Central memory CD4-positive, alpha-beta T cell (primary cell): ENCODE data around the gene KCNQ4.

Source experiments
- DNase-seq: peaks from one replicate; pipeline ENCODE4 v3.0.0; 2022

KCNQ4 gene

DNA sequence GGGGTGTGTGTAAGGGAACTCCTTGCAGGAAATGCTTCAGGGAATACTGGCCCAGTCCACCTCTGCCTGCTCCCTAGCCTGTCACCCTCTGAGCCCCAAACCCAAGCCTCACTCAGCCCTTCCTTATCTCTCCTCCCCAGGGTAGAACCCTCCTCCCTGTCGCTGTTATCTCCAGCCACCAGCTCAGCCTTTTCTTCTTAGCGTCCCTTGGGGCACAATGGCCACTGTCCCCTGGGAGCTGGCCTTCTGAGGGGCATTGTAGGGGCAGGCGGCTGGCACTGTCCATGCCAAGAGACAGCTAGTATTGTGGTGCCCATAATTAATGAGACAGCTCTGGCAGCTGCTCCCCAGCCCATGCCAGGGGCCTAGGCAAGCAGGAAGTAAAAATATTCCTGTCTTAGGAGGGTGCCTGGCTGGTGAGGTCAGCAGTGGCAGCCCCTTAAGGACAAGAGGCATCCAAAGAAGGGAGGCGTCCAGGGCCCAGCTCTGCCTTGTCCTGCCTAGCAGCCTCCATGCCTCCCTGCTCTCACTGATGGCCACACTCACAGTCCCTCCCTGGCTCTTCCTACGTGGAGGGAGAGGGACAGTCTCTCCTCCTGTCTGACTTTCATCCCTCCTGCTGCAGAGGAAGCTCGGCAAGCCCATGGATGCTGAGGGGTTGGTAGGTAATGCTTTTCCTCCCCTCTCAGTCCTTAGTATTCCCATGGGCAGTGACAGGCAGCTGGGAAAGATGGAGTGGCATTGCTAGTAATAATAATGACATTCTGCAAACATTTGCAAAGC lies 37.5 kb downstream of the KCNQ4 start:
- no peak for DNase-seq

DNA sequence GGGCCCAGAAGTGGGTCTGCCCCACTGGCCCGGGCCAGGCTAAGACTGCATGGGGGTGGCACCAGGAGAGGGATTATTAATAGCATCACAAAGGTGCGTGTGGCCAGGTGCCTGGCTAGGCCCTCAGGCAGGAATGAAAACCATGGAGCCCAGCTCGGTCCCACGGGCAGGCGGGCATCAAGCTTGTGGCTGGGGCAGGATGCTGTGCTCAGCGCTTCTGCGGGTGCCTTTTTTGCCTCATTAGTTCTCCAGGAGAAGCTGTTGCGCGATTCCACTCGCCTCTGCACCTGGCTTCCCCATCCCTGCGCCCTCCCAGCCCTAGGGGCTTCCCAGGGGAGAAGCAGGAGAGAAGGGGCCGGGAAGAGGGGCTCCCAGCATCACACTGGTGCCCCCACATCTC lies 39.3 kb downstream of the KCNQ4 start:
- no peak for DNase-seq

DNA sequence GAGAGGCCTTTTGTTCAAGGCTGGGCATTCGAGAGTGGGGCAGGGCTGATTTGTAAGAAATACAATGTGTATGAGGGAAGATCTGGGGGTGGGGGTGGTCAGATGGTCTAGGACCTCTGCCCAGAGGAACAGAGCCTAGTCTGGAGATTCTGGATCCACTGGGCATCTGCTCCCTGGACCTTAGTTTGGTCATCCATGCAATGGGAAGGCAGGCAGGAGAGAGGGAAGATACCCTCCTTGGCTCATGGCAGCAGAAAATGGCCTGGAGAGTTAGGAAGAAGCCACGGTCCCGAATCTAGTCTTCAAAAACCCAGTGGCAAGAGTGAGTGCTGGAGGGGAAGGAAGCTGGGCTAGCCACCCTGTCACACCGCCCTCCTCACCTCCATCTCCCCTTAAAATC lies 39.8 kb downstream of the KCNQ4 start:
- no peak for DNase-seq

DNA sequence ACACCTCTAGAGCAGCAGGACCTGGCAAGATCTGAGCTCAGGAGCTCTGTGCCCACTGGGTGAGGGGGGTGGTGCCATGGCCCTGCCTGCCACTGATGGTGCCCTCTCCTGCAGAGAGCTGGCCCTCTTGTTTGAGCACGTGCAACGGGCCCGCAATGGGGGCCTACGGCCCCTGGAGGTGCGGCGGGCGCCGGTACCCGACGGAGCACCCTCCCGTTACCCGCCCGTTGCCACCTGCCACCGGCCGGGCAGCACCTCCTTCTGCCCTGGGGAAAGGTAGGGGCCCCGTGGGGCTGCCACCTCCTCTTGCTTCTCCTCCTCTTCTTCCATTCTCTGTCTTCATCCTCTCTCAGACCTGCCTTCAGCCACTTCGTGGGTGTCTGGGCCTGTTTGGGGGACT lies 40.4 kb downstream of the KCNQ4 start:
- DNase-seq, result no peak

DNA sequence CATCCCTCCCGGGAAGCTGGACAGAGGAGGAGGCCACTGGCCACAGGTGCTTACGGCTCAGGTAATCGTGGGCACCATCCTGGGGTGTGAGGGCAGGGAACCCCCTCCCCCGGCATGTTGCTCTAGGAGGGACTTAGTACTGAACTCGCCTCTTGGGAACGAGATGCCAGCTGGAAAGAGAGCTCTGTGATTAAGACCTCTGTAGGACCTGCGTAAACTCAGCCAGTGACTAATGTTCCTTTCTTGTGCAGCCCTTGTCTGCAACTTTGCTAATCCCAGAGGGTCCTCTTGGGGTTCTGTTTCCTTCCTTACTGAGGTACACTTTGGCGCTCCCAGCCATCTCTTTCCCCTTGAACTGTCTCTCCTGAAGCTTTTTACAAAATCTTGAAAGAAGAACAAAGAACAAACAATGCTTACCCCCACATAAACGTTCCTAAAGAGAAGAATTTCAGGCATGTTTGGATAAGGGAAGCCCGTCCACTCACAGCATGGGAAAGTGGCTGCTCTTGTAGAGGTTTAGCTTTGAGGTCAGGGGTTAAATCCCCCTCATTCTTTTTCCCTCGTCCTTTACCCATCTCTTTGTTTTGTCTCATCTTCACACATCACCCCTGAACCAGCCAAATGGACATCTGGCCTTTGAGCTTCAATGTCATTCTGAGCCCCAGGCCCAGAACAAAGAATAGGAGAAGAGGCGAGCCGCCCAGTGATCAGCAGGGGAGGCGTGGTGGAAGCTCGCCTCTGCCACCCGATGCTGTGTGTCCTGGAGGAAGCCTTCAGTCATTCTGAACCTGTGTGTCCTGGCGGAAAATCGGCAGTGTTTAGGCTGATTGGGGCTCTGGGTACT lies 41.2 kb downstream of the KCNQ4 start:
- DNase-seq, result no peak

DNA sequence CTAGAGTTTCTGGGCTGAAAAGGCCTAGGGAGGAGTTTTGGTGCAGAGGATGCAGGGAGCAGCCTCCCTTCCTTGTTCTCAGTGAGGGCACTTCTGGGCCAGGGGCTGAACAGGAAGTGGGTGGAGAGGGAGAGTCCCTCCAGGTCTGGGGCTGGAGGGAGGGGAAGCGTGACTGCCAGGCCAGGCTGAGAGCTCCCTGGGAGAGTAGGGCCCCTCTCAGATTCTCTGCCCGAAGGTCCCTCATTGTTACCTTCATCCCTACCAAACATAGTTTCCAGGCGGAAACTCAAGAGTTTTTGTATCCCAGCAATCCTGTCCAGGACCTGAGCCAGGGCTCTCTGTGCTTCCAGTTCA lies 41.8 kb downstream of the KCNQ4 start:
- no peak for DNase-seq

DNA sequence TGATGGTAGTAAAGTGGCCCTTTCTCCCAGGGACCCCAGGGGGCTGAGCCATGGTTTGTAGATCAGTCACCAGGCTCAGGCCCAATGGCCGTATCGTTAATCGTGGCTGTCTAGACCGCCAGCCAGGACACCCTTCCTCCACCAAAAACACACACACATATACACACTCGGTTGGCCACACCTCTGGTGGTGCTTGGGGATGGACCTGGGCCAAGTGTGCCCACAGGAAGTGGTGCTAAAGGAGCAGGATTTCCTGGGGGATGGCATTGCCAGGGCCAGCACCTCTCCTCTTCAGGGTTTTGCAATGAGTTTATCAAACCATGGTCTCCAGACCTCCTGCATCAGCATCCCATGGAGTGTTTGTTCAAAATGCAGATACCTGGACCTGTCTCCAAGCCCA lies 42.4 kb downstream of the KCNQ4 start:
- no peak for DNase-seq

DNA sequence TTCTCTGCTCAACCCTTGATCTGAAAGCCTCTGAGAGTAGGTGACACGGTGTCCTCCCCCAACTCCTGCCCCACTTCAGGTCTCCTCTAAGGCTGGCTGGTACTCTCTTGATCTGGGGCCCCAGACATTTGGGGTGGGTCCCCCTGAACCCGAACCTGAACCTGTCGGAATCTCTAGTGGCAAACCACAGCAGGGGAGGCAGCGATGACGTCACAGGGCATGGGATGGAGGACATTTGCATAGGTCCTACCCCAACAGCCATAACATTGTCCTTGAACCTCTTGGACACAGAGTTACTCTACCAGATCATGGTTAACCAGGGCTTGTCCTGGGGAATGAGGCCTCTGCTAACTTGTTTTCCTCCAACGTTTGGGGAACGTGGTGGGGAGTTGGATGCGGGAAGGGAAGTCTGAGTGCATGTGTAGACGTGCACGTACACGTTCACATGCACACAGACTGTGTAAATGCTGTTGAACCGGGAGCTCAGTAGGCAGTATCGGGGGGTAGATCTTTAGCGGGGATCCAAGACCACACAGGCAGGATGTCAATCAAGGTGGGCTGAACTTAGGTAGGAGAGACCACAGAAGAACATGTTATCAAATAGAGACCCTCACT lies 46.2 kb downstream of the KCNQ4 start:
- DNase-seq, result no peak

DNA sequence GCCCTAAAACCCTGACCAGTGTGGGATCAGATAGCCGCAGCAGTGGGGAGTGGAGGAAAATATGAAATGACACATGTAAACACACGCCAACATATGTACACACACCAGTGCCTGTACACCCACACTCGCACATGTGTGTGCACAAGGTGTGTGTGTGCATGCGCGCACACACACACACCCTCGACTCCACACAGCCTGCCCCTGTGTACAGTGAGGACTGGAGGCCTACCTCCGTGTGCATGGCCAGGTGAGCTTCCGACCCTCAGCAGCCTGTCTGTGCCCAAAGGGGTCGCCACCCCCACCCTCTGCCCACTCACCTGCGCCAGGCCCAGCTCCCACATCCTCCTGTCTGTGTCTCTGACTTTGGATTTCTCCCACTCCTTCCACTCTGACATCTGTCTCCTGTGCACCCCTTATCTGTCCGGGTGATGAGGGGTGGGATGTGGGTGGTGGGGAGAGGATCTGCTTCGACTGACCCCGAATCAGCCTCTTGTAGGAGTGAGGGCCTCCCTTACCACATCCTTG lies 46.9 kb downstream of the KCNQ4 start:
- no peak for DNase-seq

DNA sequence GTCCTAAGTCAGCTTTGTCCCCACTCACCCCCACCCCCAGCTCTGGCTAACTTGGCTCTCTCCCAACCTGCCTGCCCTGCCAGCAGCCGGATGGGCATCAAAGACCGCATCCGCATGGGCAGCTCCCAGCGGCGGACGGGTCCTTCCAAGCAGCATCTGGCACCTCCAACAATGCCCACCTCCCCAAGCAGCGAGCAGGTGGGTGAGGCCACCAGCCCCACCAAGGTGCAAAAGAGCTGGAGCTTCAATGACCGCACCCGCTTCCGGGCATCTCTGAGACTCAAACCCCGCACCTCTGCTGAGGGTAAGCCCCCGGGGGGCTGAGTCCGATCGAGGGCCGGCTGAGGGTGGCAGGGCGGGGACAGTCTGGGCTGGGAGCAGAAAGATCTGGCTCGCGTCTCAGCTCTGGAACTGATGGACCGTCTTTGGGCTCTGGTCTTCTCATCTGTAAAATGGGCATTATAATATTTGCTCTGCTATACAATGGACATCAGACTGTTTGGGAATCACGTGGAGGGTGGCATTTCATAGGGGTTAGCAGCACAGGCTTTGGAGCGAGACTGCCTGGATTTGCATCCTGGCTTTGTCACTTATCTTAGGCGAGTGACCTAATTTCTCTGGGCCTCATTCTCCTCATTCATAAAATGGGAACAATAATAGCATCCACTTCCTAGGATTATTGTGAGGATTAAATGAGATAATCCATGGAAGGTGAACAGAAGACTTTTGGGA lies 47.6 kb downstream of the KCNQ4 start:
- DNase-seq, result no peak

DNA sequence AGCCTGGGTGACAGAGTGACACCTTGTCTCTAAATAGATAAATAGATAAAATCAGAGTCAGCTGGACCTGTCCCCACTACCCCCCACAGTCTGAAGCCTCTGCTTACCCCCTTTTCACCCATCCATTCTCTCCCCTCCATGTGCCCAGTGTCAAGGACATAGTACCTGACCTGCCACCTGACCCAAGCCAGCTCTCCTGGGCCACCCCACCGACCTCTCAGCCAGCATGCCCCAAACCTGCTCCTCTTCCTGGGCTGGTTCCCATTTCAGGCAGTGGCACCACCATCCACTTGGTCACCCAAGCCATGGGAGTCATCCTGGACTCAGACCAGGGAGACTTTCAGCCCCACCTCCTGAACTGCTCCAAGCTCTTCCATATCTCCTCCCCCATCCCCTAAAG lies 50.4 kb downstream of the KCNQ4 start:
- DNase-seq, result no peak

DNA sequence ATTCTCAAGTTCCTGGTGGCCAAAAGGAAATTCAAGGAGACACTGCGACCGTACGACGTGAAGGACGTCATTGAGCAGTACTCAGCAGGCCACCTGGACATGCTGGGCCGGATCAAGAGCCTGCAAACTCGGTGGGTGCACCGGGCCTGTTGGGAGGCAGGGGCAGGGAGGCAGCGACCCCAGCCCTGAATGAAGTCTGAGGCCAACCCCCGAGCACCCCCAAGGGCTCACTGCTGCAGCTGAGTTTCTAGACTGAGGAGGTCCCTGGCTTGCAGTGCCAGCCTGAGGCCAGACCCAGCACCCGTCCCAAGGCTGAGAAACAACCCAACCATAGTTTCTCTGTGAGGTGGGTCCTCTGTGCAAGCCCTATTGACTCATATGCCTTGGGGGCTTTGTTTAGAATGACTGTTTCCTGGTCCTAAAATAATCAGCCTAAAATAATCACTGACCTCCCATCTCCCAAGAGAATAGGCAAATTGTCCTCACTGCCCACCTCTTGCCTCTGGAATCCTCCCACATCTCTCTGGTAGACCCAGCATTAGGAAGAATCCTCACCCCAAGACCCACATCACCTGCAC lies 51.5 kb downstream of the KCNQ4 start:
- no peak for DNase-seq

DNA sequence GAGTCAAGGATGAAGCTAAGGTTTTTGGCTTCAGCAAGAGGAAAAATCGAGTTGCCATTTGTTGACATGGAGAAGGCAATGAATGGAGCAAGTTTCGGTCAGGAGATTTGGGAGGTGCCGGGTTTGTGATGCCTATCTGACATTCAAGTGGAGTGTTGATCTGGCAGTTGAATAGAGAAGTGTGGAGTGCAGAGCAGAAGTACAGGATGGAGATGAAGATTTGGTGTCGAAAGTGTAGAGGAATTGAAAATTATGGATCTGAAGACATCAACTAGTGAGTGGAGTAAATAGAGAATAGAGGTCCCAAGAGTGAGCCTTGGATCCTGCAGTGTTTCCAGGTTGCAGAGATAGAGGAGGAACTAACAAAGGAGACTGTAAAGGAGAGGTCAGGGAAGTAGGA lies 52.7 kb downstream of the KCNQ4 start:
- DNase-seq, result no peak

DNA sequence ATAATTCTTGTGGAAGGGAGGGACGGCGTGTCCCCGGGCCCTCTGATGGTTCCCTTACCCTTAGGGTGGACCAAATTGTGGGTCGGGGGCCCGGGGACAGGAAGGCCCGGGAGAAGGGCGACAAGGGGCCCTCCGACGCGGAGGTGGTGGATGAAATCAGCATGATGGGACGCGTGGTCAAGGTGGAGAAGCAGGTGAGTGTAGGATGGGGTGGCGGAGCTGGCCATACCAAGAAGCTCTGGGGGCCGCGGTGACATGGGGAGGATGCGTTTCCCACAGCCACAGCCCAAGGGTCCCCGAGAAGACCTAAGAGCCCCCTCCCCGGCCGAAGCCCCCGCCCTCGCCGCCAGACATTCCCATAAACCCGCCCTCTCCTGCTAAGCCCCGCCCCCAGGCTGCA lies 54.0 kb downstream of the KCNQ4 start:
- DNase-seq, result no peak

DNA sequence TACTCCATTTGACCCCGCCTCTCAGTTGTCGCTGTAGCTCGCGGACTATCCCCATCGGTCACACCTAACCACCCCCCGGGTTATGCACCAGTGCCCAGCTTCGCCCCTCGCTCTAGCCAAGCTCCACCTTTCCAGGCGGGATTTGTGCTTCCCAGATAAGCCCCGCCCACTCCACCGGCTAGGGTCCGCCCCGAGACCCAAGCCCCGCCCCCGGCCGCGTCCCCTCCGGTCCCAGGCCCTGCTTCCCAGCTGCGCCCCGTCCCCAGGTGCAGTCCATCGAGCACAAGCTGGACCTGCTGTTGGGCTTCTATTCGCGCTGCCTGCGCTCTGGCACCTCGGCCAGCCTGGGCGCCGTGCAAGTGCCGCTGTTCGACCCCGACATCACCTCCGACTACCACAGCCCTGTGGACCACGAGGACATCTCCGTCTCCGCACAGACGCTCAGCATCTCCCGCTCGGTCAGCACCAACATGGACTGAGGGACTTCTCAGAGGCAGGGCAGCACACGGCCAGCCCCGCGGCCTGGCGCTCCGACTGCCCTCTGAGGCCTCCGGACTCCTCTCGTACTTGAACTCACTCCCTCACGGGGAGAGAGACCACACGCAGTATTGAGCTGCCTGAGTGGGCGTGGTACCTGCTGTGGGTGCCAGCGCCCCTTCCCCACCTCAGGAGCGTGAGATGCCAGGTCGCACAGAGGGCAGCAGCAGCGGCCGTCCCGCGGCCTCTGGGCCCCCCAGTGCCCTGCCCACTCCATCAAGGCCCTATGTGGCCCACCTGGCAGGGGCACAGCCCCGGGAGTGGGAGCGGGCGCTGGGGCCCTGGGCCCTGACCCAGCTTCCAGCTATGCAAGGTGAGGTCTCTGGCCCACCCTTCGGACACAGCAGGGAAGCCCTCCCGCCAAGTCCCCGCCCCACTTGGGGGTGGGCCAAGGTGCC lies 54.7 kb downstream of the KCNQ4 start:
- no peak for DNase-seq

DNA sequence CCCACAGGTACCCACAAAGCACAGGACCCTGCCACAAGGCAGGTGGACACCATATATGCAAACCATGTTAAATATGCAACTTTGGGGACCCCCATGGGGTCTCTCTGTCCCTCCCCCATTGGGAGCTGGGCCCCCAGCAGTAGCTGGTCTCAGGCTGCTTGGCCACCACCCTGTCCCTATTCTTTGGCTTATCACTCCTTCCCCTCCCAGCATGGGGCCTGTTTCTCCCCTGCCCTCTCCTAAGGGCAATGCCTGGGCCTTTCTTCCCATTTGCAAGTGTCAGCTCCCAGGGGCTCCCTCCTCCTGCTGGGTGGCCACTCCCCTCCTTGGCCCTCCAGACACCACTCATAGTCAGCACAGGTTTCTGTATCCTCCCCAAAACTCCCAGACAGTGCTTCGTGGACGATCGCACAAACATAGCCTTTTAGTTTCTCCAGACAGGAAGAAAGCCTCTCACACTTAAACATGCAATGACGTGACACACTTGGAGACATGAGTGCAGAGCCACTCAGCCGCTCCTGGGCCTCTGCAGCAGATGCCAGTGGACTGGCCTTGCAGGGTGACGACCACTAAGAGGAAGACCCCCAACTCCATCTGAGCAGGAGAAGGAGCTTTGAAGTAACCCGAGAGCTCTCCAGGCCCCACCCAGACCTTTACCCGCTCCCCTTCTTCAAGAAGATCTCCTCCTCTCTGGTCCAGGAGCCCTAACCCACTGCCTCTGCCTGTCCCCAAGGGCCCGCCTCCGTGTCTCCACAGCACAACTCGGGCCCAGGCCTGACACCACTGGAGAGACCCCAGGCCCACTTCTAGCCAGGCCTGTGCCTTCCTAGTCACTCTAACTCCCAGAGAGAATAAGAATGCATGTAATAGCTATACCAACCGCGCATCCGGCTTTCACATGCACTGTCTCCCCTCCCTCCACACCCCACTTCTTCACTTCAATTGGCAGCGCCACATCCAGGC lies 55.7 kb downstream of the KCNQ4 start:
- DNase-seq, result no peak

DNA sequence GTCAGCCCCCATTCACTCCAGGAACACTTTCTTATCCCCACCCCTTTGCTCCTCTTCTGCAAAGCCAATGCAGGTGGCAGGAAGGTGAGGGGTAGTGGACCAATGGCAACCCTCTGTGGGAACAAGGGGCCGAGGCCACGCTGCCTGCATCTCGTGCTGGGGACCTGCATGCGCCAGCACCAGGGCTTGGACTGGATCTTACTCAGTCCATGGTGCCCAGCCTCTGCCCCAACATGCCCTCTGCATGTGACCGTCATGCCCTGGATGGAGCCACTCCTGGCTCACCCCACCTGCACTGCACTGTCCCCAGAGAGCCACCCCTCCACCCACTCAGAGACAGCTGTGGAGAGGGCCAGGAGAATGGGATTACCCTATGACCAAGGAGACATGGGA lies 56.4 kb downstream of the KCNQ4 start:
- no peak for DNase-seq

DNA sequence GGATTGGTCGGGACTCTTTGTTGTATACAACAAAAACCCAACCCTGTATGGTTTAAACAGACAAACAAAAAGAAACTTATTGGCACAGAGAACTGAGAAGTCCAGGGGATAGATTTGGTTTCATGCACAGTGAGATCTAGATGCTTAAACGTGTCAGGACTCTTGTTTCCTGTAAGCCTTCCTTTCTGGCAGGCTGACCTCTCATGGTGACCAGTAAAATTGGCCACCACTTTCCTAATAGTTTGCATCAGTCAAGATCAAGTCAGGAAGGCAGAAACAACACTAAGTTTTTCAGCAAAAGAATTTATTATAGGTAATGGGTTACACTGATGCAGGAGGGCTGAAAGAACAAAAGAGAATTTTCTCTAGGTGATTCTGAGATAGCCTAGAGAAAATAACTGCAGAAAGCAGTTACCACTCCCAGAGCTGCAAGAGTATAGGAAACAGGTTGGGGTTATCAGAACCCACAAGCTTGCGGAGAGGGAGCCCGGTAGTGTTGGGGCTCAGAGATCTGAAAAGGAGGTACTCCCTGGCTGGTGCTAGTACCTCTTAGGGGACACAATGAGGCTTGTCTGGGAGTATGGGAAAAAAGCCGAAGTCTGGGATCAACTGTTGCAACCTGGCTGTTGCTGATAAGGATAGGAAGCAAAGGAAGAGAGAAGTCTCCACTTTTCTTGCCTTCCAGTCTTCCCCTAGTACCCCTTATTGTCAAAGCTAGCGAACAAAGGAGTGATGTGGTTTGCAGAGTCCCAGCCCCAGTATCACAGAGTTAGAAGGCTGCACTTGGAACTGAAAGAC lies 57.1 kb downstream of the KCNQ4 start:
- no peak for DNase-seq

DNA sequence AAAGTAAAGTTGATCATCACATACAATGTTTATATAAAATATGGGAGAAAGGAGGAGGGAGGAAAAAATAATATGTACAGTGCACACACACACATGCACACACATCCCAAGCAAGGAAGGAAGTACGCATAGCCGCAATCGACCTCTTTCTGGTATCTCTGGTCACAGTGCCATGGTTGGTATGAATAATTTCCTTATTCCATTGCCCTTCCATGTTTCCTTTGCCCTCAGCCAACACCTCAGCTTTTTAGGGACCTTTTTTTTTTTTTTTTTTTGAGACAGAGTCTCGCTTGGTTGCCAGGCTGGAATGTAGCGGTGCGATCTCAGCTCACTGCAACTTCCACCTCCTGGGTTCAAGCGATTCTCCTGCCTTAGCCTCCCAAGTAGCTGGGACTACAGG lies 58.0 kb downstream of the KCNQ4 start:
- no peak for DNase-seq
